SKM-1 treated with dmso at 0.1 percent for 144 hours (cell line): Measurements from ENCODE around the gene SCPEP1.

Experiments
- DNase-seq: peaks from one replicate; lab custom pipeline; 2025; ENCODE audit not compliant: unreplicated experiment; lab: John Stamatoyannopoulos, UW

The SCPEP1 gene

GRCh38 chr17:56997313-56997712, 19.4 kb downstream of the SCPEP1 start:
- DNase-seq = no peak

- no peak for DNase-seq
These were observed 23.6 kb downstream of the SCPEP1 start for GRCh38 chr17:57001541-57001940.

- DNase-seq = no peak
These were observed 25.0 kb downstream of the SCPEP1 start for GRCh38 chr17:57002904-57003303.

- DNase-seq = peak; percentile 71
These were observed 27.1 kb downstream of the SCPEP1 start for GRCh38 chr17:57004944-57005579.

GRCh38 chr17:57006040-57006439, 28.1 kb downstream of the SCPEP1 start:
- DNase-seq = peak; percentile 10

GRCh38 chr17:57008958-57009357, 31.0 kb downstream of the SCPEP1 start:
- no peak for DNase-seq

- DNase-seq = peak; percentile 46
These were observed 32.0 kb downstream of the SCPEP1 start for GRCh38 chr17:57009737-57010445.

GRCh38 chr17:57010487-57010886, 32.6 kb downstream of the SCPEP1 start:
- DNase-seq = no peak

- no peak for DNase-seq
These were observed 33.6 kb downstream of the SCPEP1 start for GRCh38 chr17:57011491-57012015.

- DNase-seq = no peak
These were observed 38.3 kb downstream of the SCPEP1 start for GRCh38 chr17:57016071-57016763.

- DNase-seq = no peak
These were observed 38.8 kb downstream of the SCPEP1 start for GRCh38 chr17:57016764-57017116.

GRCh38 chr17:57017625-57018024, 39.7 kb downstream of the SCPEP1 start:
- no peak for DNase-seq

GRCh38 chr17:57020208-57020607, 42.3 kb downstream of the SCPEP1 start:
- DNase-seq = no peak

GRCh38 chr17:57021226-57021940, 43.5 kb downstream of the SCPEP1 start:
- no peak for DNase-seq

GRCh38 chr17:57025876-57026275, 47.9 kb downstream of the SCPEP1 start:
- no peak for DNase-seq

- DNase-seq = no peak
These were observed 49.9 kb downstream of the SCPEP1 start for GRCh38 chr17:57027852-57028251.

GRCh38 chr17:57032343-57032742, 54.4 kb downstream of the SCPEP1 start:
- no peak for DNase-seq

- no peak for DNase-seq
These were observed 55.4 kb downstream of the SCPEP1 start for GRCh38 chr17:57033296-57033695.

- DNase-seq = no peak
These were observed 57.1 kb downstream of the SCPEP1 start for GRCh38 chr17:57034807-57035754.

- no peak for DNase-seq
These were observed 58.1 kb downstream of the SCPEP1 start for GRCh38 chr17:57035971-57036481.
